ENCODE measurements around the gene HIPK4.

Gene HIPK4

DNA sequence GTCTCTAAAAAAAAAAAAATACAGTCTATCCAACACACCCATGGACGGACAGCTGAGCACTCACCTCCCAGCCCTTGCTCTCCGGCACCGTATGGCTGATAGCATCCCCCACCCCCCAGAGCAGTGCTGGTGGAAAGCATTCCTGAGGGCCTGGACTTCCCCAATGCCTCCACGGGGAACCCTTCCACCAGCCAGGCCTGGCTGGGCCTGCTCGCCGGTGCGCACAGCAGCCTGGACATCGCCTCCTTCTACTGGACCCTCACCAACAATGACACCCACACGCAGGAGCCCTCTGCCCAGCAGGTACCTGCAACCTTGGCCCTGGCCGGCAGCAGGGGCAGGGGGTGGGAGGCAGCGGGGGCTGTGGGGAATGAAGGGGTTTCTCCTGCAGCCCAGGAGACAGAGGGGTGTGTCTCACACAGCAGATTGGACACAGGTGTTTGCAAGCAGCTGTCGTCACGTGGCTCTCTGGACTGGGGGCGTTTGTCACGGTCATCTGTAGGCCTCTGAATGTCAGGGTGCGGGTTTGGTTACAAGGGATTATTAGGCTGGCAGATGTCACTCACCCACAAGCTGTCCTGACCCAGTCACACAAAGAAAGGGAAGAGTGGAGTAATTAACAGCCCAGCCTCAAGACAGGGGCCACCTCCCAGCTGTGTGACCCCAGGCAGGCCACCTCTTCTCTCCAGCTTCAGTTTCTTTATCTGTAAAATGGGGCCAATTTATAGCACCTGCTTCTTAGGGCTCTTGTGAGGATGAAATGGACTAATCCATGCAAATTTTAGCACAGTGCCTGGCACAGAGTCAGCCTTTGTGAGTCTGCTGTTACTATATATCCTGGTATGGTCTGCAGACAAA, 22.2 kb downstream of the HIPK4 start:
- no peak overlapping the region for H3K4me3 Mint-ChIP-seq

DNA sequence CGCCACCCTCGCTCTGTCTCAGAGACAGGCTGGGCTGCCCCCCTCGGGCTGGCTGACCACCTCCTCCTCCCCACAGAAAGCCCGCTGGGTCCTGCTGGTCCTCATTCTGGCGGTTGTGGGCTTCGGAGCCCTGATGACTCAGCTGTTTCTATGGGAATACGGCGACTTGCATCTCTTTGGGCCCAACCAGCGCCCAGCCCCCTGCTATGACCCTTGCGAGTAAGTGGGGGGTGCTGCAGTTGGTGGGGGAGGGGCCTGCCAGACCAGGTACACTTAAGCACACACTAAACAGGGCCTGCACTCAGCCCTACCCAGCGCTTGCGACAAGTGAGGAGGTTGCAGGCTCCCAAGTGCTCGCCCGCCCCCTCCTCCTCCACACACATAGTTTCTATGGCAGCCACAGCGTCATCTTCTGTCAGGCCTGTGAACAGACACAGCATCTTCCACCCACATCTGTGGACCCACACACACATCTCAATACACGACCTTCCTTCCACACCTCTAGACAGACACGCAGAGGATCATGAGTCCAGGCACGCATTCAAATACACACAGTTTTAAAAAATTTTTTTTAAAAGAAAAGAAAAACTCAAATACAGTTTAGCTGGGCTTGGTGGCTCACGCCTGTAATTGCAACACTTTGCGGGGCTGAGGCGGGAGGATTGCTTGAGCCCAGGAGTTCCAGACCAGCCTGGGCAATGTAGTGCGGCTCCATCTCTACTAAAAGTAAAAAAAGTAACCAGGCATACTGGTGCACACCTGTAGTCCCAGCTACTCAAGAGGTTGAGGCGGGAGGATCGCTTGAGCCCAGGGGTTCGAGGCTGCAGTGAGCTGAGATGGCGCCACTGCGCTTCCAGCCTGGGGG, 23.1 kb downstream of the HIPK4 start:
- no peak for ATAC-seq
- Mint-ChIP-seq H3K9me3 (no peaks in the 10 kb centered on the region), H3K27me3 (no peaks in the 10 kb centered on the region), H3K27ac (no peak overlapping the region), H3K4me3 (no peak overlapping the region), H3K36me3 (peaks cover 24% of the 10 kb centered on the region), H3K4me1 (peaks cover 16% of the 10 kb centered on the region)

More for the DNA sequence above, 22.2 kb downstream of the HIPK4 start:
- no peak overlapping the region for H3K27ac Mint-ChIP-seq
- peaks cover 19% of the 10 kb centered on the region for H3K36me3 Mint-ChIP-seq
- no peak for ATAC-seq
- H3K9me3 Mint-ChIP-seq: no peaks in the 10 kb centered on the region
- peaks cover 15% of the 10 kb centered on the region for H3K4me1 Mint-ChIP-seq
- H3K27me3 Mint-ChIP-seq: no peaks in the 10 kb centered on the region

DNA sequence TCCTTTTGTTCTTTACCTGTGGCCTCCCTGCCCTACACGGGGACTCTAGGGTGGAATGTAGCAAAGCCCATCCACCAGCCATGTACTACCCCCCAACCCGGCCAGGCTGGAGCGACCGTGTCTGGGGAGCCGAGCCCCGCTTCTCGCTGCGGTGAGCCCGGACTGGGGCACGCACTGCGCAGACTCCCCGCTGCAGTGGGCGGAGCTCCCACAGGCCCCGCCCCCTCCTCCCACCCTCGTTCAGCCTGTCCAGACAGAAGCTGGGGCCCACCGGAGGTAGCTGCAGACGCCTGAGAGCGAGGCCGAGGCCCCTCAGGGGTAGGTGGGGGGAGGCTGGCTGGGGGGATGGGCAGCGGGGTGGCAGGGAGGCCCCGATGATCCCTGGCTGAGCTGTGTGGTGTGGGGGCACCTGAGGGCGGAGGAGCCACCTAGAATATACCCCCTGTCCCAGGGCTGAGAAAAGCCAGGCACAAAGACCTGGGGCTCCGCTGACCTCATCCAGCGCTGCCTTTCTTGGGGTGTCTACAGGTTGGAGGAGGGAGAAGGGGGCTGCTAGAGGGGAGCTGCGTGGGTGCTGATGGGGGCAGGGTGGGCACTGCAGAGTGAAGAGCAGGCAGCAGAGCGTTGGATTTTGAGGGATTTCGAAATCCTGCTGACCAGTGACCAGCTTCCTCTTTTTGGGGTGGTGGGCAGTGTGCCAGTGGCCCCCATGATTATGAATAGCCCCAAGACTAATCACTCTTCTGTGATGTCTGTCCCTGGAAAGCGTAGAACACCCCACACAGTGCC, 24.2 kb downstream of the HIPK4 start:
- Mint-ChIP-seq H3K36me3 (peaks cover 22% of the 10 kb centered on the region), H3K27ac (no peak overlapping the region), H3K4me3 (peak overlapping the region; percentile 43), H3K9me3 (no peaks in the 10 kb centered on the region), H3K4me1 (peaks cover 16% of the 10 kb centered on the region), H3K27me3 (no peaks in the 10 kb centered on the region)
- ATAC-seq: peak; percentile 39

DNA sequence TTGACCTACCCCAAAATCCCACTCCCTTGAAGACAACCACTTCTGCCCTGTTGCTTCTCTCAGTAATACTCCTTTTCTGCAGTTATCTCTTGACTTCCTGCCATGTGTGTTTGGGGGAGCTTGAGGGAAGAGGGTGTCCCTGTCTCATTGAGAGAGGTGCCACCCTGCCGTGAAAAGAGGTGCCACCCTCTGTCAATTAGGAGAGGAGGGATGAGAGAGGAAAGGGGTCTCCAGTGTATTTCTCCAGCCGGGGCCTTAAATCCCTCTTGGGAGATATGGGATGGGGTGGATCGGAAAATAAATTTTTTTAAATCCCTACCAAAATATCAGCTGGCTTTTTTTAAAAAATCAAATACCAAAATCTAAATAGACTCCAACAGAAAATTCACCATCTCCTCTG, 25.0 kb downstream of the HIPK4 start:
- Mint-ChIP-seq H3K4me3 (peak overlapping the region; percentile 43), H3K27ac (no peak overlapping the region), H3K9me3 (no peaks in the 10 kb centered on the region), H3K36me3 (peaks cover 18% of the 10 kb centered on the region), H3K27me3 (no peaks in the 10 kb centered on the region), H3K4me1 (peaks cover 16% of the 10 kb centered on the region)
- ATAC-seq: no peak

DNA sequence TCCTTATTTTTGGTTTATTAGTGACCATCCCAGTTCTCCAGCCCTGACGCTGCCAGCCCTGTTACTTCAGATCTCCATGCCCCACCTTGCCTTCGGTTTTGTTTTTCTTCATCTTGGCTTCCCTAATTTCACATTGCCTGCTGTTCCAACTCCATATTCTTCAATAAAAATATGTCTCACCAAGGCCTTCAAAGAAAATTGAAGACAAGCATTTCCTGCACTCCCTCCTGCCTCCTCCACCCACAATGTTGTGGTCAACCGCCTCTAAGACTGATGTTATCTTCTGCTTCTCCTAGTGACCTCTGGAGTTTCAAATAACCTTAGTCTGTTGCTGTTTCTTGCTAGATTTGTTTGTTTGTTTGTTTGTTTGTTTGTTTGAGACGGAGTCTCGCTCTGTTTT, 26.9 kb downstream of the HIPK4 start:
- Mint-ChIP-seq H3K36me3 (peaks cover 18% of the 10 kb centered on the region), H3K4me1 (peaks cover 28% of the 10 kb centered on the region), H3K27ac (no peak overlapping the region), H3K9me3 (no peaks in the 10 kb centered on the region), H3K27me3 (no peaks in the 10 kb centered on the region), H3K4me3 (no peak overlapping the region)
- ATAC-seq: no peak

DNA sequence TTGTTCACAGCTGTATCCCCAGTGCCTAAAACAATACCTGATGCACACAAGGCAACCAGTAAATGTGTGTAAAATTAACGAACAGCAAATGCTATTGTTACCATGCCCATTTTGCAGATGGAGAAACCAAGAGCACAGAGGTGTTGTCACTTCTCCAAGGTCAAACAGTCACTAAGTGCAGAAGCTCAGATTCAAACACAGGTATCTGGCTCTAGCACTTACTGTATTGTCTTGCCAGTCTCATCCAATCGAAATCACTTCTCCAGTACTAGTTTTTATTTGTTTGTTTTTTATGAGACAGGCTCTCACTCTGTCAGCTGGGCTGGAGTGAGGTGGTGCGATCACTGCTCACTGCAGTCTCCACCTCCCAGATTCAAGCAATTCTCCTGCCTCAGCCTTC, 27.8 kb downstream of the HIPK4 start:
- Mint-ChIP-seq H3K27me3 (no peaks in the 10 kb centered on the region), H3K36me3 (peaks cover 18% of the 10 kb centered on the region), H3K9me3 (no peaks in the 10 kb centered on the region), H3K27ac (no peak overlapping the region), H3K4me3 (no peak overlapping the region), H3K4me1 (peaks cover 36% of the 10 kb centered on the region)
- ATAC-seq: no peak

DNA sequence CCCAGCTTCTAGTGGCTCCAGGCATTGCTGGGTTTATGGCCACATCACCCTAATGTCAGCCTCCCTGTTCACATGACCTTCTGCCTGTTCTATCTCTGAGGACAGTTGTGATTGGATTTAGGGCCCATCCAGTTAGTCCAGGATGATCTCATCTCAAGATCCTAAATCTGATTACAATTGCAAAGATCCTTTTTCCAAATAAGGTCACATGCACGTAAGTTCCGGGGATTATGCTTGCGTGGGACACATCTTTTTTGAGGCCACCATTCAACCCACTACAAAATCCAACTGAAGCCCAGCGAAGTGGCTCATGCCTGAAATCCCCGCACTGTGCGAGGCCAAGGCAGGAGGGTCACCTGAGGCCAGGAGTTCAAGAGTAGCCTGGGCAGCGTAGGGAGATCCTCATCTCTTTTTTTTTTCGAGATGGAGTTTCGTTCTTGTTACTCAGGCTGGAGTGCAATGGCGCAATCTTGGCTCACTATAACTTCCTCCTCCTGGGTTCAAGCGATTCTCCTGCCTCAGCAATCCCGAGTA, 29.2 kb downstream of the HIPK4 start:
- Mint-ChIP-seq H3K4me3 (no peak overlapping the region), H3K9me3 (no peaks in the 10 kb centered on the region), H3K36me3 (peaks cover 28% of the 10 kb centered on the region), H3K4me1 (peaks cover 47% of the 10 kb centered on the region), H3K27ac (no peak overlapping the region), H3K27me3 (no peaks in the 10 kb centered on the region)
- ATAC-seq: no peak

DNA sequence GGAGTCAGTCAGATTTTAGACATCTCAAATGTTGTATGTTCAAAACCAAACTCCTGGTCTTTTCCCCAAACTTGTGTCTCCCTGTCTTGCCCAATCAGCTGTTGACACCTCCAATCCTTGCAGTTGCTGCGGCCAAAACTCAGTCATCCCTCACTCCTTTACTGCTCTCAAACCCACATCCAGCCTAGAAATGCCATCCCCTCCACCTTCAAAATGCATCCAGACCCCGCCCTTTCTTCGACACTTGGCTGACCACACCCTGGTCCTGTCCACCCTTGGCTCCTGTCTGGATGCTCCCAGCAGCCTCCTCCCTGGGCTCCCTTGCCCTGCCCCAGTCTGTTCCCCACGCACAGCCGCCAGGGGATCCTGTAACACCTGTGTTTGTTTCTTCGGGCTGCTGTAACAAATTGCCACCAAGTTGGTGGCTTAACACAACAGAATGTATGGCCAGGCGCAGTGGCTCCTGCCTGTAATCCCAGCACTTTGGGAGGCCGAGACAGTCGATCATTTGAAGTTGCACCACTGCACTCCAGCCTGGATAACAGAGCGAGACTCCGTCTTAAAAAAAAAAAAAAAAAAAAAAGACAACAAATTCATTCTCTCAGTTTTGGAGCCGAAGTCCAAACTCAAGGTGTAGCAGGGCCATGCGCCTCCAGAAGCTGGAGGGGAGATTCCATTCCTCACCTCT, 29.8 kb downstream of the HIPK4 start:
- Mint-ChIP-seq H3K4me1 (peaks cover 46% of the 10 kb centered on the region), H3K27me3 (no peaks in the 10 kb centered on the region), H3K9me3 (no peaks in the 10 kb centered on the region), H3K4me3 (no peak overlapping the region), H3K27ac (no peak overlapping the region), H3K36me3 (peaks cover 32% of the 10 kb centered on the region)
- ATAC-seq: no peak

DNA sequence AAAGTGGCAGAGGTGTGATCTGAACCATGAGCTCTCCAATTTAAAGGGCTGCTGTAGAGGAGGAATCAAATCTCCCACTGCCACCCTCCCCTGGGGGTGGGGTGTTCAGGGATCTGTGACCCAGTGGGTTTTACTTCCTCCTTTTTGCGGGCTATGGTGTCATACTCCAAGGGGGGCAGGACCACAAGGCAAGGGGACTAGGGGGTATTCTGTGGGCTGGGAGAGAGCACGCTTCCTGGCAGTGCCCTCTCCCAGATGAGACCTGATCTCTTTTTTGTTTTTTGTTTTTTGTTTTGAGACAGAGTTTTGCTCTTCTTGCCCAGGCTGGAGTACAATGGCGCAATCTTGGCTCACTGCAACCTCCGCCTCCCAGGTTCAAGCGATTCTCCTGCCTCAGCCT, 31.2 kb downstream of the HIPK4 start:
- Mint-ChIP-seq H3K9me3 (no peaks in the 10 kb centered on the region), H3K4me1 (peaks cover 40% of the 10 kb centered on the region), H3K36me3 (peaks cover 36% of the 10 kb centered on the region), H3K27ac (peak overlapping the region; percentile 70), H3K27me3 (no peaks in the 10 kb centered on the region), H3K4me3 (peak overlapping the region; percentile 26)
- ATAC-seq: peak; percentile 95

DNA sequence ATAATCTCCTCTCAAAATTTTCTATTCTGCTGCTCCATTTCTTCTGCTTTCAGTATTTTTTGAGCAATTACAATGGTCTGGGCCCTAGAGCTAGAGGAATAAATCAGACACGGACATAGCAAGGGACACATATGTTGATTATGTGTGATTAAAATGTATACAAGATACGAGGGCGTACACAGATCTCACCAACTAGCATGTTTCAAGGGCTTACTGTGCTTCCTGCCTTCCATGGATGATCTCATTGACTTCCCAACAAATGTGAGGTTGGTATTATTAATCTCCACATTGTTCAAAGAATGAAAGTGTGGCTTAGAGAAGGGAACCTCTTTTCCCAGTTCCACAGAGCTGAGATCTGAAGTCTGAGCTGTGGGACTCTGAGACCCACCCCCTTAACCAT, 32.3 kb downstream of the HIPK4 start:
- H3K4me3 Mint-ChIP-seq: no peak overlapping the region
- H3K4me1 Mint-ChIP-seq: peaks cover 34% of the 10 kb centered on the region
- no peak for ATAC-seq
- H3K27ac Mint-ChIP-seq: no peak overlapping the region
- H3K36me3 Mint-ChIP-seq: peaks cover 36% of the 10 kb centered on the region
- H3K9me3 Mint-ChIP-seq: no peaks in the 10 kb centered on the region
- H3K27me3 Mint-ChIP-seq: no peaks in the 10 kb centered on the region

DNA sequence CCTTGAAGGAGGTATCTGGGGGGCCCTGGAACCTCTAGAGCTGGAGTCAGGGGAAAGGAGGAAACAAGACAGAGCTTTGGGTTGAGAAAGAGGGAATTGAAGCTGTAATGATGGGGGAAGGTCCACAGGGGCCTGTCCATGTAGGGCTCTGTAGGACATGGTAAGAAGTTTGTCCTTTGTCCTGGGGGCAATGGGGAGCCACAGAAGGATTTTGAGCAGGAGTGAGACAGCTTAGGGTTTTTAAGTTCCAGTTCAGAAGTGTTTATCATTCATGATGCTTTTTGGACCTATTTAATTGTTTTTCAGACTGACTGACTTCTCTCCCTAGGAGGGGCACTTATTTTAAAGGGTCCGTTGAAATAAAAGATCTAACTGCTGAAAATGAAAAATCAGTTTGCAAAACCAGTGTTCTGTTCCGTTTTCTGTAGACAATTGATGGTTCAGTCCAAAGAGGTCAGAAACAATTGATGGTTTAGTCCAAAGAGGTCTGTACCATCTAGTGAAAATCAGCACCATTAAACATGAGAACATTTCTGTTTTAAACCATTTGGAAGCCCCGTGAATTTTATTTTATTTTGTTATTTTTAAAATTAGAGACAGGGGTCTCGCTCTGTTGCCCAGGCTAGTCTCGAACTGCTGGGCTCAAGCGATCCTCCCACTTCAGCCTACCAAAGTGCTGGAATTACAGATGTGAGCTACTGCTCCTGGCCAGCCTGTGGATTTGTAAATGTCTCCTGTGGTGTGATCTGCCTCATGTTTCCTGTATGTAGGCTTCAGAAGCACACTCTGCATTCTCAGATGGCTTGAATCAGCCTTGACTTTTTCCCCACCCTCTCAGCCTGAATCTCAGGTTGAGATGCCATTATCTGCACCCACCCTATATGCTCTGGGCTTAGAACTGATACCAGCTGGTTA, 33.0 kb downstream of the HIPK4 start:
- no peak for ATAC-seq
- Mint-ChIP-seq H3K36me3 (peaks cover 30% of the 10 kb centered on the region), H3K9me3 (no peaks in the 10 kb centered on the region), H3K4me1 (peaks cover 34% of the 10 kb centered on the region), H3K27ac (peak overlapping the region; percentile 69), H3K4me3 (no peak overlapping the region), H3K27me3 (no peaks in the 10 kb centered on the region)

DNA sequence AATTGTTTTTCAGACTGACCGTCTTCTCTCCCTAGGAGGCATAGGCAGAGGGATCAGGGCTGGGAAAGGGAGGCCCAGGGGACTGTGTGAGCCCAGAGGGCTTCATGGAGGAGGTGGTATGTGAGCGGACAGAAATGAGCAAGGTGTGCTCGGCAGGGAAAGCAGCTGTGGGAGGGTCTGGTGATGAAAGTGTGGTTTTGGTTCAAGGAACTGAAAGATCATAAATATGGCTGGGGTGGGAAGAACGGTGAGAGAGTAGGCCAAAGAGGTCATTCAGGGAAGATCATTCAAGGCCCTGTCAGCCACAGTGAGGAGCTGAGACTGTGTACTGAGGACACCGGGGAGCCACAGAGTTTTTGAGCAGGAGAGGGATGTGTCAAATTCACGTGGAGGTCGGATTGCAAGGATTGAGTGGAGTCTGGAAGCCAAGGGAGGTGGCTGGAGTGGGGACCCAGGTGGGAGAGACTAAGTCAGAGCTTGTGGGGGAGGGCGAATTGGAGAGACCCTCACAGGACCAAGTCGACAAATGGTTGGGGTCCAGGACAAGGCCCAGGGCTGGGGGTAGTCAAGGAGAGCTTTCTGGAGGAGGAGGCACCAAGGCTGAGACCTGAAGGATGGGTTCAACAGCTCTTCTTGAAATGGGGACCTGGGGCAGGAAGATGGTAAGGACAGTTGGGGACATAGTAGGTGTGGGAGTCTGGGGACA, 33.9 kb downstream of the HIPK4 start:
- Mint-ChIP-seq H3K27me3 (no peaks in the 10 kb centered on the region), H3K4me1 (peaks cover 34% of the 10 kb centered on the region), H3K36me3 (peaks cover 24% of the 10 kb centered on the region), H3K4me3 (peak overlapping the region; percentile 54), H3K9me3 (no peaks in the 10 kb centered on the region), H3K27ac (peak overlapping the region; percentile 69)
- ATAC-seq: peak; percentile 65

DNA sequence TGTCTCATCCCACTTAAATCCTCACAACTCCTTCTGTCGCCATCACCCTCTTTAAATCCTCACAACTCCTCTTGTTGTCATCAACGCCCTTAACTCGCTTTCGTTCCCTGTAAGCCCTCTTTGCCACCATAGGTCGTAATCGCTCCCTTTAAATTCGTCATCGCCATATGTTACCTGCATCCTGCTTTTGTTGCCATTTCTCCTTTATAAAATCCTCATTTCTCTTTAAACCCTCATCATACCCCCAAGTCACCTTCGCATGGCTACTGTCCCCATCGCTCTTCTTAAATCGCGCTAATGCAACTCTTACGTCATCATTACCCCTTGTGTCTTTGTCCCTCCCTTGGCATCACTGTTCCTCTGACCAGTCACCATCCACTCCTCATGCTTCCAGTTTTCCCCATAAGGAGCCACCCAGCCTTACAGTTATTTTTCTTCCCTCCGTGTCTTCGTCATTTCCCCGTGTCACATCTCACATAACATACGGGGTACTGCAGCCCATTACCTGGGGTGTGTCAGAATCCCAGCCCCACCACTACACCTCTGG, 40.9 kb downstream of the HIPK4 start:
- H3K27me3 Mint-ChIP-seq: no peaks in the 10 kb centered on the region
- H3K36me3 Mint-ChIP-seq: peaks cover 6% of the 10 kb centered on the region
- H3K4me1 Mint-ChIP-seq: peaks cover 16% of the 10 kb centered on the region
- no peak for ATAC-seq
- peak overlapping the region; percentile 84 for H3K4me3 Mint-ChIP-seq
- H3K27ac Mint-ChIP-seq: peak overlapping the region; percentile 76
- H3K9me3 Mint-ChIP-seq: no peaks in the 10 kb centered on the region

All from stimulated activated memory B cell treated with anti-CD40 and anti-IgM and Interleukin-4, amounts not matched to agents 10 μg/mL and 1 μg/mL and 100 μg/mL, for 72 hours (primary cell).